Renal cortex interstitium (tissue), 11 donors: ENCODE data around the gene TNNT3. TPM values are rescaled to one million over a fixed set of nuclear protein-coding genes. Genes with fewer than 3 reads are reported as not detected.

Experiments used
- DNase-seq, 11 donors: peaks; one replicate each; pipeline ENCODE4 v3.0.0-alpha.2; 2013; ENCODE audit warnings: low read depth in 9 of 11, low spot score in 4 of 11; ENCODE audit errors: extremely low read depth in 1 of 11
- polyA plus RNA-seq, 3 donors: library from polyadenylated mRNA; unstranded; fragments of 120-200 nt; gene quantifications; one replicate each; pipeline ENCODE4 v1.2.1, GENCODE V29; 2013; ENCODE audit not compliant: insufficient read length in 3 of 3

Gene TNNT3
- polyA plus RNA-seq, 3 donors: 7.3 to 10.5 (median 9.7) TPM

- DNase-seq: no peak
Observed at GRCh38 chr11:1968454-1969002, 49.0 kb downstream of the TNNT3 start.

DNA sequence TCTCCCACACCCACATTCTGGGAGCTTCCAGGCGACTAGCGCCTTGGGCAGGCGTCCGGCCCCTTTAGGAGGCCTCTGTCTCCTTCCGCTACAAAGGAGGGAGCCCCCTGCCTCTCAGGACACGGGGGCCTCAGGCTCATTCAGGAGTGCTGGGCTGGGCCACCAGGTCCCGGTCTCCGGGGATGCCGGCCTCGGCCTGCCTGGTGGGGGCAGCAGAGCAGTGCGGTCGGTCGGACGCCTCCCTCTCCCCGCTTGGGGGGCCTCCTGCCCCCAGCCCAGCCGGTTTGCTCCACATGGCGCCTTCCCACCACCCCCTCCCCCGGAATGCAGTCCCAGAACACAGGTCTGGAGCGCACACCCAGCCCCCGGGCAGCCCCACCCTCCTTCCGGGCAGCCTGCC lies 49.5 kb downstream of the TNNT3 start:
- DNase-seq: no peak

- DNase-seq: no peak
Observed at GRCh38 chr11:1969776-1970175, 50.3 kb downstream of the TNNT3 start.

DNA sequence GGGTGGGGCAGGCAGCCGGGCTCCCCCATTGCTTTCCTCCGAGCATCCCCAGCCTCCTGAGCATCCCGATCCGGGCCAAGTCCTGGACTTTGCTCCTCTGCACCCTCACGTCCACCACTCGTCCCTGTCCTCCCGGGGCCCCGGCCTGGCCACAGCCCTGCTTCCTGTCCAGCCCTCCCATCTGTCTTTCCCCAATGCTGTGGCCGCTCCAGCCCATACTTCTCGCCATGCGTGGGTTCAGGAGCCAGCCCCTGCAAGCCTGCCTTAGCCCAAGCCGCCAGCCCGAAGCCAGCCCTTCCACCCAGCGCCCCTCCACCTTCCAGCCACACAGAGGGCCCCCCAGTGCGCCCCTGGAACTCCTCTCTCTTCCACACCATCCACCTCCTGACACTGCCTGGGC lies 51.5 kb downstream of the TNNT3 start:
- no peak for DNase-seq

GRCh38 chr11:1975185-1975584 lies 55.7 kb downstream of the TNNT3 start:
- no peak for DNase-seq

DNA sequence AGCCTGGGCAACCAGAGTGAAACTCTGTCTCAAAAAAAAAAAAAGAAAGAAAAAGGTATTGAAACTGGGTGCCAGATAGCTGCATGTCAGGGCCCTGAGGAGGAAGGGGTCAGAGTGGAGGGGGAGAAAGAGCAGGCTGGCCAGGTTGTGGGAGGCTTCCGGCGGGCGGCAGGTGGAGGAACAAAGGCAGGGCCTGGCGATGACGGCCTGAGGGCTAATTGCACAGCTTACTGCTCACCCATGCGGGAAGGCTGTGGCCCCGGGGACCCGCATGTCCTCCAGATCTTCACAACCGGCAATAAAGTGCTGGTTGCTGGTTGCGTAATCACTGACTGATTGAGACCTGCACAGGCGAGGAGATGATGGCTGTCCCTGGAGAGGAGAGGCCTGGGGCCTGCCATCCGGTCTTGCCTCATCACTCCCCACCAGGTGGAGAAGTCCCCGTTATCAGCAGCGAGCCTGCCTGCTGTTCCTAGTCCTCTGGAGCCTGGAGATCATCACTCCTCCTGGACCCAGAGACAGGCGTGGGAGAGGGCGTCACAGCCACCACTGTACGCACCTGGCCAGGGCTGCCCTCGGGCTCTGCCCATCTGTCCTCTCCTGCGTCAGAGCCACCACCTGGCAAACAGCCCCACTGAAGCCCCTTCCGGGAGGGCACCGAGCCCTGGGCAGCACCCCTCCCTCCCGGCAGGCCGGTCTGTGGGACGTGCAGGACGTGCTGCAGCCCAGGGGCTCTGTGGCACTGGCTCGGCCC lies 59.4 kb downstream of the TNNT3 start:
- no peak for DNase-seq

DNA sequence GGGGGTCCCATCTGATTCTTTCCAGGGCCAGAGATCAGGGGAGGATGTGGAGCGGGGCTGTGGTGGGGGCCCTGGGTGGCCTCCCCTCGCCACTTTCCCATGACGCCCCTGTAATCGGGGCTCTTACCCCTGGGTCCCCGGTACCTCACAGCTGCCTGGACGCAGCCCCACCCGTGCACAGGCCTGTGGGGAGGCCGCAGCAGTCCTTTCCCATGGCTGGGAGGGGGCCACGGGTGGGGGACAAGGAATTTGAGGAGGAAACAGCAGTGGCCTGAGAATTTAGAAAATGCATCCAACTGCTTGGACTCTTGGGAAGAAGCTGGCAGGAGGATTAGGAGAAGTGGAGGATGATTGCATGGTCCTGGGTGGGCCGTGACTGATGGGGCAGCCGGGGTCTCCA lies 60.1 kb downstream of the TNNT3 start:
- DNase-seq: no peak

DNA sequence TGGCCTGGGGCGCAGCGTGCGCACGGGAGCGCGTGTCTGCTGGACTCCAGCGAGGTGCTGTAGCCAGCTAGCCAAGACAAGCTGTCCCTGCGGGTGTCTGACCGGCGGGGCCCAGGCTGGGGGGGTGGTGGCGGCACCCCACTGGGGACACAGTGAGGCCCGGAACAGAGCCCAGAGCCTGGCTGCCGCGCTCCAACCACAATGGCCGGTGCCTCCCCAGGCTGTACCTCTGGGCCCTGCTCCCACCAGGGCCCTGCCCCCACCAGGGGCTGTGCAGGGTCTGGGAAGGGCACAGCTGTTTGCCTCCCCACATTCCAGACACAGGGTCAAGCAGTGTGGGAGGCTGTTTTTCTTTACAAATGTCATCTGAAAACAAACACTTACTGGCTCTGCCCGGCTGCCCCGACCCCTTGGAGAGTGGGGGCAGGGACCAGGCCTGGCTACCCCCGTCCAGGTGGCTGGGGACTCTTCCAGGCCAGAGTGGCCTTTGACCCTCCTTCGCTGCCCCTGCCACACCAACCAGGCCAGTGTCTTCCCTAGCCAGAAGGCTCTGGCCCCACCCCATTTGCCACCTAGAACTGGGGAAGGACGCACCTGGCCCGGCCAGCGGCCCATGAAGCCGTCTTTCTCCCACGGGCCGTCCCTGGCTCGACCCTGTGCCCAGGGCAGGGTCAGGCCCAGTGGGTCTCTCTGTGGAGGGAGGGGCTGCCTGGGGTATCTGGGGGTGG lies 63.5 kb downstream of the TNNT3 start:
- DNase-seq: no peak

- no peak for DNase-seq
Observed at GRCh38 chr11:1983601-1983961, 64.1 kb downstream of the TNNT3 start.

DNA sequence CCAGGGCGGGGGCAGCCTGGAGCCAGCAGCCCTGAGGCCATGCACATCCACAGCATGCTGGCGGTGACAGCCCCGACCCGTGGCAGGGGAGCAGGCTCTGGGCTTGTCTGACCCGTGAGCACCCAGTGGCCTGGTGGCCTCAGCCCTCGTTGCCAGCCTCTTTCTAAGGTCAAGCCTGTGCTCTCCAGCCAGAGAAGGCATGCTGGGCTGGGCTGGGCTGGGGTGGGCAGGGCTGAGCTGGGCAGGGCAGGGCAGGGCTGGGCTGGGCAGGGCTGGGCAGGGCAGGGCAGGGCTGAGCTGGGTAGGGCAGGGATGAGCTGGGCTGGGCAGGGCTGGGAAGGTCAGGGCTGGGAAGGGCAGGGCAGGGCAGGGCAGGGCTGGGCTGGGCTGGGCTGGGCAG lies 67.5 kb downstream of the TNNT3 start:
- no peak for DNase-seq

DNA sequence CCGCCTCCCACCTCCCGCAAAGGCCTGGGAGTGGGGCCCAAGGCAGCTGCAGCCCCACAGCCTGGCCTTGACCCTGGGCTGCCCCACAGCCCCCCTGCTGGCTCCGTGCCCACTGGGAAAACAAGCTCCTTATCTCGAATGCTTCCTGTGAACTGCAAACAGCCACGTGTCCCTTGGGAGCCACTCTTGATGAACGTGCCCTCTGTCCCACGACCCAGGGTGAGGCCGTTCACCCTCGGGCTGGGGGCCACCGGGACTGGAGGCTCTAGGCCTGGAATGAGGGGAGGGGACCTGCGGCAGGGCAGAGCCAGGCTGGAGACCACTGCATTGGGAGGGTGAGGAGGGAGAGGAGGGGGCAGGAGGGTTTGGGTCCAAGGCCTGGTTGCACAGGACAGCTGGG lies 68.7 kb downstream of the TNNT3 start:
- no peak for DNase-seq

Other genes starting within 250 kb of the TNNT3 start
- not detected for gene KRTAP5-6, start 222.5 kb upstream of the TNNT3 start, polyA plus RNA-seq
- gene IFITM10, start 169.1 kb upstream of the TNNT3 start, polyA plus RNA-seq: under 1 TPM; 0.11 to 0.28 (median 0.23) TPM
- 100 to 1,000 TPM; 195 to 261 (median 236) TPM for gene CTSD, start 155.8 kb upstream of the TNNT3 start, polyA plus RNA-seq
- gene SYT8, start 84.7 kb upstream of the TNNT3 start, polyA plus RNA-seq: under 1 TPM in 2 of 3 donors, not detected in 1; 0.39 to 0.56 TPM
- 1 to 10 TPM in 1 of 3 donors, under 1 TPM in 2; 0.45 to 6.1 (median 0.53) TPM for gene TNNI2, start 80.7 kb upstream of the TNNT3 start, polyA plus RNA-seq
- 1 to 10 TPM; 4.5 to 9.2 (median 7.9) TPM for gene LSP1, start 66.6 kb upstream of the TNNT3 start, polyA plus RNA-seq
- under 1 TPM in 2 of 3 donors, not detected in 1; 0.29 to 0.32 TPM for gene PRR33, start 27.8 kb upstream of the TNNT3 start, polyA plus RNA-seq
- gene MRPL23, start 27.6 kb downstream of the TNNT3 start, polyA plus RNA-seq: 10 to 100 TPM; 48.7 to 71.6 (median 52.2) TPM
- gene H19, start 78.1 kb downstream of the TNNT3 start, polyA plus RNA-seq: 1,000 to 10,000 TPM; 2,437 to 3,512 (median 2,541) TPM
- gene IGF2, start 219.7 kb downstream of the TNNT3 start, polyA plus RNA-seq: 1,000 to 10,000 TPM in 1 of 3 donors, 100 to 1,000 TPM in 2; 714 to 1,039 (median 964) TPM
- gene INS, start 241.5 kb downstream of the TNNT3 start, polyA plus RNA-seq: not detected